Activated CD4-positive, alpha-beta T cell treated with anti-CD3 and anti-CD28 coated beads, Interleukin-10, Interleukin-2, amounts not matched to agents 100 ng/mL and 50 ng/mL, durations not matched to agents 16 hours and 8 hours (primary cell): ENCODE measurements around the gene CHD3.

Source experiments
- DNase-seq: peaks from one replicate; pipeline ENCODE4 v3.0.0-alpha.2; 2020

The CHD3 gene

DNA sequence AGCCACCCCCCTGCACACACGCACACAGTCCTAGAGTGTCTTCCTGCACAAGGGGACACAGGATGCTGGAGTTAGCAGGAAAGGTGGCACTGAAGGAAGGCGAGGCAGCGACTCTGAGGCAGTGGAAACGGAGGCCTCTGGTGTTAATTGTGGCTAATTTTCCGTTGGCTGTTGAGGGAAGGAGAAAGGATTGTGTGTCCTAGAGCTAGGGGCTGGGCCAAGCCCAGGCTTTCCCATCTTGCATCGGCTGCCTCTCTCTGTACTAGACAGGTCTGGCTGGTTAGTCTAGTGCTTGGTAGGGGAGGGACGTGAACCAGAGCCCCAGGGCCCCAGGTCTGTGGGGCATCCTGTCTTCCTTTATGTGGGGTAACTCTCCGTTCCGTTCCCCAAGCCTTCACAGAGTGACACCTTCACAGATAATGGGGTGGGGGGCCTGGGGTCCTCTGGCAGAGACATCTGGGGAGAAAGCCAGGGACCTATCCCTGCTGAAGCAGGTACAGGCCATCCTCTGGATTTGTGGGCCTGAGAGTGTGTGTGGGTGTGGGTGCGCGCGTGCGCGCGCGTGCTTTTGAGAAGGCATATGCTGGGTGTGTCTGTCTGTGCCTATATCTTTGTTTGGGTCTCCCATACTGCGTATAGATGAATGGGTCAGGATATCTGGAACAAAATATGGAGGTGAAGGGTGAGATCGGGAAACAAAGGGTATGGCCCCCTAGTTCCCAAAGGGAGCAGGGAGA, at the start of gene CHD3:
CHD3 (plus strand) TSS at position 606 of the 737 bp plus-strand sequence. CDS start 212 bp downstream, outside the sequence.
- peak; percentile 66 for DNase-seq

DNA sequence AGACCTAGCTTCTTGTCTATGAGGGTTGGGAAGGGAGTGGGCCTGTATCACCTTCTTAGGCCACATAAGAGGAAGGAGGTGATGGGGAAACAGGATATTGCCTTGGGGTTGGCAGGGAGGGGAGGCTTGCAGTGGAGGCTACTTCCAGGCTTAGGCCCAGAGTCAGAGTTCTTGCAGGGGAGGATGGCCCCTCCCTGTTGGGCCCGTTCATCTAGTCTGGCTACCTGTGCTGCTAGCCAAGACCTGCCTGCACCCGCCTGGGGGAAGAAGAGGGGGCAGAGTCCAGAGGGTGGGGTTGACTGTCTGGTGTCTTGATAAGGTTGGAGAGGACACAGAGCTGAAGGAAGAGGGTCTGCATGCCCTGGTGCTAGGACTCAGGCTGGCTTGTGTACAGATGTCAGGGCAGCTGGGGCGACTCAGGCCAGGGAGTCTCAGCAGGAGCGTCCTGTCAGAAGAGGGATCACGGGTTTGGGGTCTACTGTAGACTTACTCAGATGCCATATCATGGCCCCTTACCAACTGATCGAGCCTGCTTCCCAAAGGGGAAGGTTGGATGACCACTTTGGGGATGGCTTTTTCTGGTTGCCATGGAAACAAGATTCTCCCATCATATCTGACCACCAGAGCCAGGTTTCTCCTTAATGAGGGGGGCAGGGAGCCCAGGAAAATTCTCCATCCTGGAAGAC, 49.3 kb upstream of the CHD3 start:
- no peak for DNase-seq

DNA sequence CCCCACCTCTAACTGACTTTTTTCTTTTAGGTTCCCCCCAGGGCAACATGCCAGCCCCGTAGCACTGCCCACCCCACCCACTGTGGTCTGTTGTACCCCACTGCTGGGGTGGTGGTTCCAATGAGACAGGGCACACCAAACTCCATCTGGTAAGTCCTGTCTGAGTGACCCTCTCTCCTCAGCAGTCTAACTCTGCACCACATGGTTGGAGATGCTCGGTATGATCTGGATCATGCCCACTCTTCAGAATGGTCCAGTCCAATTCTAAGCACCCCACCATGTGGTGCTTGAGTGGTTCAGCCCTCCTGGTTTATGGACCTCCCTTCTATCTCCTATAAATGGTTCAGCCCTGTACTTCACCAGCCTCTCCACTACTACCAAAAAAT, 48.7 kb upstream of the CHD3 start:
- peak; percentile 55 for DNase-seq

GRCh38 chr17:7840441-7840840, 48.1 kb upstream of the CHD3 start:
- no peak for DNase-seq

DNA sequence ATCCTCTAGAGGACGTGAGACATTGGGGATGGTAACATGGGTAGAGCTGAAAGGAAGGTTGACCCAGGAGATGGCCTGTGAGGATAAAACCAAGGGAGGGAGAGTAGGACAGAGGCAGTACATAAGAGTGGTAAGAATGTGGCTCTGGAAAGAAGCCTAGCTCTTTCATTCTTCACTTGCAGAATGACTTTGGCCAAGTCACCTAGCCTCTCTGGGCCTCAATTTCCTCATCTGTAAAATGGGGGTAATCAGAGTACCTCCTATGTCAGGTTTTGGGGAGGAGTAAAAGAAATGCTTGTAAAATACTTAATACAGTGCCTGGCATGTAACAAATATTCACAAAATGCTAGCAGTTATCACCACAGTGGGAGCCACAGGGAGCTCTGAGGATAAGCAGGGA, 47.7 kb upstream of the CHD3 start:
- no peak for DNase-seq

DNA sequence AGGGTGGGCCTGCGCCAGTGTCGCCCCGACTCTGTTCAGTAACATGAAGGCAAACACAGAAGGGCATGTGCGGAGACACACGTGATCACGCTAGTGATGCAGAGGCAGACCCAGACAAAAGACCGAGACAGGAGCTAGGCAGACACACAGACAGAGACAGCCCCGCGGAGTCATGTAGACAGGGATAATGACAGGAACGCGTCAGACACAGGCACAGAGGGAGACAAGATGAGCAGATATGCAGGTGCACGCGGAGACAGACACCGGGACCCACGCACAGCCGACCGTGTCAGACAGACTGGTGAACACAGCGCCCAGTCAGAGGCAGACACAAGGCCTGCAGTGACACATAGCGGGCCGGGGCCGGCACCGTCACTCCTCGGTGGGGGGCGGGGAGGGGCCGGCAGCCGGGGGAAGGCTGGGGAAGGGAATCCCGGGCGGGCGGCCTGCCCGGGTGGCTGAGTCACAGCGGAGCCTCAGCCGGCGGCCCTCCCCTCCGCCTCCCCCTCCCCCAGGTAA, 47.1 kb upstream of the CHD3 start:
- DNase-seq = peak; percentile 88

DNA sequence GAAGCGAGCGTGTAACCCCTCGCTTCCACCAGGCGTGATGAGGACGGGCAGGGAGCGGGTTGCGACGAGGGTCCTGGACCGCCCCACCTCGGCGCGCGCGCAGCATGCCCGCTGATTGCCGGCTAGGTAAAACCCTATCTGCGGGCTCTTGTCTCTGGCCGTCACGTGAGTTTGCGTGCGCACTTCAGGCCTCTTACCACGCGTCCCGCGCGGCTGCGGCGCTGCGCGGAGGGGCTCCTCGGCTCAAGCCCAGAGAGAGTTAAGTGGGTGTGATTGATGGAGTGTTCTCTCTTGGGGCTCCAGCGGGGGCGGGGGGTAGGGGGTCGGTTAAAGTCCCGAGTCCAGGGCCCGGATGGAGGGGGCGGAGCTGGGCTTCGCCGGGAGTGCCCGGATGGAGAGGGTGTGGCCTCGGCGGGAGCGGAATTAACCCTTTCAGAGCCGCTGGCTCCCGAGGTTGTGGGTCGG, 46.6 kb upstream of the CHD3 start:
- DNase-seq = peak; percentile 89

DNA sequence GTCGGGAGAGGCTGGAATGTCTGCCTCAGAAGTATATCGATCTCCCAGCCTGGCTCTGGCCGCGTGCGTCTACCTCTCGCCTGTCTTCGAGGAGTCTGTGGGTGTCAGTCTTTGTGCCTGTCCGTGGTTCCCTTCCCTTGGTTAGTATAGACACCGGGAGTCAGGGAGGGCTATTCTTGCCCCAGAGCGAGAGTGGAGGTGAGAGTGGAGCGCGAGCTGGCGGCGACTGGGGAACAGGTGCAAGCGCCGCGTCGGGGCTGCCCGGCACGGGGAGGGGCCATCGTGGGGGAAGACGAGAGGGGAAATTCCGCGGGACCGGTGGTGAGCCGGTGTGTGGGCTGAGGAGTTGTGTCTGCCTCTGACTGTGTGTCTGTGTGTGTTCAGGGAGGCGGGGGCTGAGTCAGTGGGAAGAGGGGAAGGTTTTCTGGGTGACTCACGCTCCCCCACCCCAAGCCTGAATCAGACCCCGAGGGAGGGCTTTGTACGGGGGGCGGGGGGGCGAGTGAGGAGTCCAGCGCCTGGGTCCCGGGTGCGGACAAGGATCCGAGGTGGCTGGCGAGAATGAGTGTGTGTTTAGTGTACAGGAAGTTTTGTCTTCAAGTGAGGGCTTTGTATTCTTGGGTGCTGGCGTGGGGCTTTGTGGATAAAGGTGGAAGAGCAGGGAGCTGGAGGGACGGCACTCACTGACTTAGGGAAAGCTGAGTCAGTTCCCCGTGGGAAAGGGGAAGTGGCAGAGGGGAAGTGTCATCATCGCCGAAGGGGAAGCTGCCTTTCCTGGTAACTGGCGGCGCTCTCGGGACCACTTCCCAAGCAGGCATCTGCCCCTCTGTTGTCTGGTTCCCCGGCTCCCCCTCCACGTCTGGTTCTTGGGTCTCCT, 46.0 kb upstream of the CHD3 start:
- DNase-seq = peak; percentile 92

- DNase-seq = no peak
These were observed 45.4 kb upstream of the CHD3 start for GRCh38 chr17:7843257-7843535.

DNA sequence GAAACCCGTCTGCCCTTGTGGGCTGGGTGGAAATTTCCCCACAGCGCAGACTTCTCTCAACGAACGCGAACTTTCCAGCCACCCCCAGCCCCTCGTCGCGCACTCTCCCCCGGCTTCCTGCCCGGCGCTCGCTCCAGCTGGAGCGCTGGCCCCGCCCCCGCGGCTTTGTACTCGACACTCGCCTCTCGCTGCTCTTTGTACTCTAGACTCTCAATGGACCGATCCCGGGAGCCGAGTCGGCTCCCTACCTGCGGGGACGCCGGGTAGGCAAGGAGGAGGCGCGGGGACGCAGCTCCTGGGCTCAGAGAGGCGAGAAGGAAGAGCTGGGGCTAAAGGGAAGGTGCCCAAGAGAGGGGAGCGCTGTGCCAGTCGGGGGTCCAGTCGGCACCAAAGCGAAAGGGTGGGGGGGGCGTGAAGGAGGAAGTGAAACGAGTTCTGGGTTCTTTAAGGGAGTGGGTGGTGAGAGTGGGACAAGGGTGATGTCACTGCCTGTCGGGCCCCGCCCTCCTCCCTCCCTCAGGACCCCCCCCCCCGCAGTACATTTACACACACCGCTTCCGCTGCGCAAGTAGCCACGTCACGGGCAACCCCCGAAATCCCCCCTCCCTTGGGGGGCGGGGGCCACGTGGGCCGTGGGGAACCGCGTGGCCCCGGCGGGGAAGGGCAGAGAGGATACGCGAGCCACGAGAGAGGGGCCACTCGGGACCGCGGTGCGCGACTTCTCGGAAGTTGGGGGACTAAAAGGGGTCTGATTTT, 44.9 kb upstream of the CHD3 start:
- DNase-seq = peak; percentile 89

- peak; percentile 95 for DNase-seq
These were observed 44.1 kb upstream of the CHD3 start for GRCh38 chr17:7844292-7845154.

GRCh38 chr17:7845359-7846062, 43.1 kb upstream of the CHD3 start:
- no peak for DNase-seq

DNA sequence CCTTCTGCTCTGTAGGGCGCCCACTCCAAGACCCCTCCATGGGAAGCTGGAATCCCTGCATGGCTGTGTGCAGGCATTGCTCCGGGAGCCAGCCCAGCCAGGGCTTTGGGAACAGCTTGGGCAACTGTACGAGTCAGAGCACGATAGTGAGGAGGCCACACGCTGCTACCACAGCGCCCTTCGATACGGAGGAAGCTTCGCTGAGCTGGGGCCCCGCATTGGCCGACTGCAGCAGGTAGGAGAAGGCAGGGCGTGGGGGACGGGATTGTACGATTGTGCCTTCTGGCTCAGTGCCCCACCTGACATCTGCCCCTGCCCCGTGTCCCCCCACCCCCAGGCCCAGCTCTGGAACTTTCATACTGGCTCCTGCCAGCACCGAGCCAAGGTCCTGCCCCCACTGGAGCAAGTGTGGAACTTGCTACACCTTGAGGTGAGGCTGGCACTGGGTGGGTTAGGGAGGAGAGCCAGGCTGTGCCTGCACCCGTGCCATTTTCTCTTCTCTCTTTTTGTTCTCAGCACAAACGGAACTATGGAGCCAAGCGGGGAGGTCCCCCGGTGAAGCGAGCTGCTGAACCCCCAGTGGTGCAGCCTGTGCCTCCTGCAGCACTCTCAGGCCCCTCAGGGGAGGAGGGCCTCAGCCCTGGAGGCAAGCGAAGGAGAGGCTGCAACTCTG, 42.4 kb upstream of the CHD3 start:
- no peak for DNase-seq

DNA sequence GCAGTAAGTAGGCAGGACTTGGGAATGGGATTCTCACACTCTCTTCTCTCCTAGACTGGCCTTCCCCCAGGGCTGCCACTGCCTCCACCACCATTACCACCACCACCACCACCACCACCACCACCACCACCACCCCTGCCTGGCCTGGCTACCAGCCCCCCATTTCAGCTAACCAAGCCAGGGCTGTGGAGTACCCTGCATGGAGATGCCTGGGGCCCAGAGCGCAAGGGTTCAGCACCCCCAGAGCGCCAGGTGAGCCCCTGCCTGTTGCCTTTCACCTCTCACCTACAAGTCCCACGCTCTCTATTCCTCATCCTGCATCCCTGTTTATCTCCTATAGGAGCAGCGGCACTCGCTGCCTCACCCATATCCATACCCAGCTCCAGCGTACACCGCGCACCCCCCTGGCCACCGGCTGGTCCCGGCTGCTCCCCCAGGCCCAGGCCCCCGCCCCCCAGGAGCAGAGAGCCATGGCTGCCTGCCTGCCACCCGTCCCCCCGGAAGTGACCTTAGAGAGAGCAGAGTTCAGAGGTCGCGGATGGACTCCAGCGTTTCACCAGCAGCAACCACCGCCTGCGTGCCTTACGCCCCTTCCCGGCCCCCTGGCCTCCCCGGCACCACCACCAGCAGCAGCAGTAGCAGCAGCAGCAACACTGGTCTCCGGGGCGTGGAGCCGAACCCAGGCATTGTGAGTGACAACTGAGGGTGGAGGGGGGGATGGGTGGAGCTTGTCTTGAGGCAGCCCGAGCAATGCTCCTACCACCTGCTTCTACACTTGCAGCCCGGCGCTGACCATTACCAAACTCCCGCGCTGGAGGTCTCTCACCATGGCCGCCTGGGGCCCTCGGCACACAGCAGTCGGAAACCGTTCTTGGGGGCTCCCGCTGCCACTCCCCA, 41.6 kb upstream of the CHD3 start:
- DNase-seq = no peak

- no peak for DNase-seq
These were observed 40.4 kb upstream of the CHD3 start for GRCh38 chr17:7848131-7848579.

DNA sequence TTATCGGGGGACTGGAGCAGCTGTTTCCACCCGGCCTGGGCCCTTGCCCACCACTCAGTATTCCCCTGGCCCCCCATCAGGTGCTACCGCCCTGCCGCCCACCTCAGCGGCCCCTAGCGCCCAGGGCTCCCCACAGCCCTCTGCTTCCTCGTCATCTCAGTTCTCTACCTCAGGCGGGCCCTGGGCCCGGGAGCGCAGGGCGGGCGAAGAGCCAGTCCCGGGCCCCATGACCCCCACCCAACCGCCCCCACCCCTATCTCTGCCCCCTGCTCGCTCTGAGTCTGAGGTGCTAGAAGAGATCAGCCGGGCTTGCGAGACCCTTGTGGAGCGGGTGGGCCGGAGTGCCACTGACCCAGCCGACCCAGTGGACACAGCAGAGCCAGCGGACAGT, 39.9 kb upstream of the CHD3 start:
- no peak for DNase-seq

- no peak for DNase-seq
These were observed 39.3 kb upstream of the CHD3 start for GRCh38 chr17:7849130-7849750.

DNA sequence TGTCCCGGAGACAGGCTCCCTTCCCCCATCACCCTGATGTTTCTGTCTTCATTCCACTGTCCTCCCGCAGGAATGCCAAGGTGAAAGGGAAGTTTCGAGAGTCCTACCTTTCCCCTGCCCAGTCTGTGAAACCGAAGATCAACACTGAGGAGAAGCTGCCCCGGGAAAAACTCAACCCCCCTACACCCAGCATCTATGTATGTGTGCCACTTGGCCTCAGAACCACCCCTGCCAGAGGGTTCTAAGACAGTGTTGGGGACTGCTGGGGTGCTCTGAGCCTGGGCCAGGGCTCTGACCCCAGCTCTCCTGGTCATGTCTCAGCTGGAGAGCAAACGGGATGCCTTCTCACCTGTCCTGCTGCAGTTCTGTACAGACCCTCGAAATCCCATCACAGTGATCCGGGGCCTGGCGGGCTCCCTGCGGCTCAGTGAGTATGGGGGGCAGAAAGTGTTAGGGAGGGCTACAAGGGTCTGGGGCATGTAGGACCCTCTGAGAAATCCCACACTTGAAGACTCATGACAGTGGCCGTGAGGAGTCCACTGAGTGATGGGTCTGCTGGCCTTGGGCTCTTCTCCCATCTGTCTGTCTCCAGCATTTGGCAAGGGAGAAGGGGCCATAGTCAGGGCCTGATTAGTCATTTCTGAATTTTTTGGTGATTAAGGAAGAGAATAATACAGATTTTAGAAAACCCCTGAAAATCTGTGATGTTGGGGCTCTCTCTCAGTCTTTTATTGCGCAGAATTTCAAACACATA, 38.7 kb upstream of the CHD3 start:
- no peak for DNase-seq
